GM12872 (cell line): ENCODE results near the gene ARHGEF11.
A peak's percentile ranks its signal among the peaks of the same experiment; 100 is the strongest.

Experiments used
- CTCF ChIP-seq: IDR thresholded peaks from 3 replicates; pipeline ENCODE4 v1.5.1; 2011; ENCODE audit warnings: low read depth, mild to moderate bottlenecking, low read length, moderate library complexity; ENCODE audit not compliant: insufficient read depth

Gene ARHGEF11

DNA sequence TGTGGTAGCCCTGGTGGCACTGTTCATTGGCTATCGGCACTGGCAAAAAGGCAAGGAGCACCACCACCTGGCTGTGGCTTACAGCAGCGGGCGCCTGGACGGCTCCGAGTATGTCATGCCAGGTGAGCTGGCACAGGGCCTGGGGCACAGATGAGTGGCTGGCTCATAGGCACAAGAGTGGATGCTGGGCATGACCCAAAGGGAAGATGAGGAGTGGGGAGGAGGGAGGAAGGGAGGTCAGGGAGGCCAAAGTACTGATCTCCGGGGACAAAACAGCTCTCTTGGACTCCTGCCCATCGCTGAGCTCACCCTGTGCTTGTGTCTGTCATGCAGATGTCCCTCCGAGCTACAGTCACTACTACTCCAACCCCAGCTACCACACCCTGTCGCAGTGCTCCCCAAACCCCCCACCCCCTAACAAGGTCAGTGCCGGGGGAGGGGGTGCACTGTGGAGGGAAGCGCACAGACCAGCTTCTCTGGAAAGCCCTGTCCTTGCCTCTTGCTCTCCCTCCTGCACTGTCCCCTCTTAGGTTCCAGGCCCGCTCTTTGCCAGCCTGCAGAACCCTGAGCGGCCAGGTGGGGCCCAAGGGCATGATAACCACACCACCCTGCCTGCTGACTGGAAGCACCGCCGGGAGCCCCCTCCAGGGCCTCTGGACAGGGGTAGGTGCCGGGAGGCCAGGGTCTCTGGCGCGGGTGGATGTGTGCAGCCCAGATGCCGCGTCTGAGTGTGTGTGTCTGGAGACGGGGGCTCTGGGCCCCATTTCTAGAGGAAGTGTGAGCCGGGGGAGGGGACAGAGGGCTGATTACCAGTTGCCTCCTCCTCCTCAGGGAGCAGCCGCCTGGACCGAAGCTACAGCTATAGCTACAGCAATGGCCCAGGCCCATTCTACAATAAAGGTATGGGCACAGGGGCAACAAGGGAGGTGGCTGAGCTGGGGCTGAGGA lies 132.4 kb downstream of the ARHGEF11 start:
- TF ChIP-seq CTCF, result 0 out of 3 replicates have a peak, but pooled peaks have one; percentile 6

DNA sequence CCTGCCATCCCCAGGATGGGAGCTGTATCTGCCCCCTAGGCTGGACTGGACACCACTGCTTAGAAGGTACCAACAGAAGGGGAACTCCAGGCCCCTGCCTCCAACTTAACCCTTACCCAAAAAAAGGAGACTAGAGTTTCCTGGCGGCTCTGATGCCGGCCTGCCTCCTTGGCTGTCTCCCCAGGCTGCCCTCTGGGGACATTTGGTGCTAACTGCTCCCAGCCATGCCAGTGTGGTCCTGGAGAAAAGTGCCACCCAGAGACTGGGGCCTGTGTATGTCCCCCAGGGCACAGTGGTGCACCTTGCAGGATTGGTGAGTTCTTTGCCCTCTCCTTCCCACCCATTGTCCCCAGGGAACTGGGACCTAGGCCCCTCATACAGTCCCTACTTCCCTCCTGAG lies 133.2 kb downstream of the ARHGEF11 start:
- TF ChIP-seq CTCF, result no peak

GRCh38 chr1:156911577-156912298 lies 133.8 kb downstream of the ARHGEF11 start:
- TF ChIP-seq CTCF, result no peak

DNA sequence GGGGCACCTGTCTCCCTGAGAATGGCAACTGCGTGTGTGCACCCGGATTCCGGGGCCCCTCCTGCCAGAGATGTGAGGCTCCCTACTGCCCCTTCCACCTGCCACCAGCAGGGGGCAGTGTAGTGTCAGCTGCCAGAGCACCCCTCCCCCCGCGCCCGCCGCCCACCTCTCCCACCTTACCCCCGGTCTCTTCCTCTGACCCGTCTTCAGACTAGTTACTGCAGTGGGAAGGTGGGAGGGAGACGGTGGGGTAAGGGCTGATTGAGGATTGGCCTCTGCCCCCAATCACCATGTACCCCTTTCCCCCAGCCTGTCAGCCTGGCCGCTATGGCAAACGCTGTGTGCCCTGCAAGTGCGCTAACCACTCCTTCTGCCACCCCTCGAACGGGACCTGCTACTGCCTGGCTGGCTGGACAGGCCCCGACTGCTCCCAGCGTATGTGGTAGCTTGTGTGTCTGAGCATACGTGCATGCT lies 135.2 kb downstream of the ARHGEF11 start:
- peak; percentile 88 for TF ChIP-seq CTCF

- TF ChIP-seq CTCF, result no peak
These were observed 135.9 kb downstream of the ARHGEF11 start for GRCh38 chr1:156909671-156910070.

DNA sequence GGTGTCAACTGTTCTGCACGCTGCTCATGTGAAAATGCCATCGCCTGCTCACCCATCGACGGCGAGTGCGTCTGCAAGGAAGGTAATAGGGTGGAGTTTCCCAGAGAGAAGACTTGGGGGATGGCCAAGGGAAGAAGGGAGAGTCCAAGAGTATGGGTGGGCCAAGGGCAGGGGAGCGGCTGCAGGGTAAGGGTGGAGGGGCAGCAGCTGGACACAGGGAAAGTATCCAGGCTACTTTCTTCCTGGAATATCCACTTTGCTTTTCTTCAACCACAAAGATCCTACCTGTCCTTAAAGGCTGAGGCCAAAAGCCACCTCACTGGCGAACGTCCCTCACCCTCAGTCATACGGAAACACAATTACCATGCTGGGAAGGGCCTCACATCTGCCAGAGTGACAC lies 136.6 kb downstream of the ARHGEF11 start:
- TF ChIP-seq CTCF, result no peak

DNA sequence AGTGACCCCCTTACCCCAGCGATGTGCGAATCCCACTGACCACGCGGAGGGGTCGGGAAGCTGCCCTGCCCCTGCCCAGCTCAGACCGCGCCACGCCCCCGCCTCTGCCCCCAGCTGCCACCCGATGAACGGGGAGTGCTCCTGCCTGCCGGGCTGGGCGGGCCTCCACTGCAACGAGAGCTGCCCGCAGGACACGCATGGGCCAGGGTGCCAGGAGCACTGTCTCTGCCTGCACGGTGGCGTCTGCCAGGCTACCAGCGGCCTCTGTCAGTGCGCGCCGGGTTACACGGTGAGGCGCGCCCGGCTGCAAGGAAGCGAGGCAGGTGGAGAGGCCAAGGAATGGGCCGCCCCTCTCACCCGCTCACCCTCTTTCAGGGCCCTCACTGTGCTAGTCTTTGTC lies 137.0 kb downstream of the ARHGEF11 start:
- TF ChIP-seq CTCF, result no peak
